AG04449 (cell line): Measurements from ENCODE around the gene IL6R.

ENCODE experiments used
- CTCF ChIA-PET: fragments of 350-600 bp; formaldehyde crosslinking; extraction: SDS; loops from one replicate; lab custom pipeline; 2021; ENCODE audit warnings: antibody characterized with exemption; lab: Yijun Ruan, JAX
- POLR2A ChIA-PET: fragments of 400-600, 350-600 bp; formaldehyde crosslinking; extraction: SDS; loops from one replicate; lab custom pipeline; 2020; ENCODE audit warnings: antibody characterized with exemption, inconsistent platforms; lab: Yijun Ruan, JAX
- DNase-seq: peaks from one replicate; pipeline ENCODE4 v3.0.0-alpha.2; 2010; ENCODE audit warnings: low read depth, low spot score
- H3K4me3 ChIP-seq: 2 replicates; pipeline ENCODE4 v1.5.1; 2011; ENCODE audit warnings: low read depth, mild to moderate bottlenecking, control low read depth, low read length
- TF ChIP-seq, protein P1 (sequence below): IDR thresholded peaks from one replicate; pipeline ENCODE4 v1.5.1; 2011; ENCODE audit warnings: mild to moderate bottlenecking, moderate library complexity, low read length, control low read depth, inconsistent platforms; ENCODE audit not compliant: insufficient read depth; ENCODE audit errors: missing control alignments

The IL6R gene

DNA sequence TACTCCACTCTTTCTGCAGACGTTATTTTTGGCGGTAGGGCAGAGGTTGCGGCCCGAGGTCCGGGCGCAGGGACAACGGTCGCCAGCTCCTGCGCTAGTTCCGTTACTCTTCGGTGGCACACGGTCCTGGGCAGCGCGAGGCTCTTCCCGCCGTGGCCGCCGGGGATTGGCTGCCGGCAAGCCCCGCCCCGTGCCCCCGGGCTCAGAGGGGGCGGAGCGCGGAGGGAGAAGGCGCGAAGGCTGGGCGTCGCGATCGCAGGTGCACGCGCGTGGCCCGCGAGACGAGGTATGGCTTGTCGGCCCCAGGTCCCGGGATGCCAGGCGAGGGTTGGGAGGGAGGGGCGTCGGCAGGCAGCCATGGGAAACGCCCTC, 97.6 kb downstream of the IL6R start:
- ChIA-PET CTCF (no interaction called here), POLR2A (no interaction called here)
- DNase-seq: no peak
- H3K4me3 ChIP-seq: no peak overlapping the region
- TF ChIP-seq, protein P1, sequence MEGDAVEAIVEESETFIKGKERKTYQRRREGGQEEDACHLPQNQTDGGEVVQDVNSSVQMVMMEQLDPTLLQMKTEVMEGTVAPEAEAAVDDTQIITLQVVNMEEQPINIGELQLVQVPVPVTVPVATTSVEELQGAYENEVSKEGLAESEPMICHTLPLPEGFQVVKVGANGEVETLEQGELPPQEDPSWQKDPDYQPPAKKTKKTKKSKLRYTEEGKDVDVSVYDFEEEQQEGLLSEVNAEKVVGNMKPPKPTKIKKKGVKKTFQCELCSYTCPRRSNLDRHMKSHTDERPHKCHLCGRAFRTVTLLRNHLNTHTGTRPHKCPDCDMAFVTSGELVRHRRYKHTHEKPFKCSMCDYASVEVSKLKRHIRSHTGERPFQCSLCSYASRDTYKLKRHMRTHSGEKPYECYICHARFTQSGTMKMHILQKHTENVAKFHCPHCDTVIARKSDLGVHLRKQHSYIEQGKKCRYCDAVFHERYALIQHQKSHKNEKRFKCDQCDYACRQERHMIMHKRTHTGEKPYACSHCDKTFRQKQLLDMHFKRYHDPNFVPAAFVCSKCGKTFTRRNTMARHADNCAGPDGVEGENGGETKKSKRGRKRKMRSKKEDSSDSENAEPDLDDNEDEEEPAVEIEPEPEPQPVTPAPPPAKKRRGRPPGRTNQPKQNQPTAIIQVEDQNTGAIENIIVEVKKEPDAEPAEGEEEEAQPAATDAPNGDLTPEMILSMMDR: no peak

DNA sequence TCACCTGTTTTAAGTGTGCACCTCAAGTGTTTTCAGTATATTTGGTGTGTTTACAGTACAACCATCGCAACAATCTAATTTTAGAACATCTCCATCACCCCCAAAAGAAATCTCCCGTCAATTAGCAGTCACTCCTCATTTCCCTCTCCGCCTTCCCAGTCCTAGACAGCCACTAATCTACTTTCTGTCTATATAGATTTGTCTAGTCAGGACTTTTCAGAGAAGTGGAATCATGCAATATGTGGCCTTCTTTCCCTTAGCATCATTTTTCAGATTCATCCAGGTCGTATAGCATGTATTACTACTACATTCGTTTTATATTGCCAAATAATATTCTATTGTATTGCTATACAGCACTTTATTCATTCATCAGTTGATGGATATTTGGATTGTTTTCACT, 98.8 kb downstream of the IL6R start:
- TF ChIP-seq, protein P1: no peak
- ChIA-PET CTCF (no interaction called here), POLR2A (no interaction called here)
- DNase-seq: no peak
- no peak overlapping the region for H3K4me3 ChIP-seq

DNA sequence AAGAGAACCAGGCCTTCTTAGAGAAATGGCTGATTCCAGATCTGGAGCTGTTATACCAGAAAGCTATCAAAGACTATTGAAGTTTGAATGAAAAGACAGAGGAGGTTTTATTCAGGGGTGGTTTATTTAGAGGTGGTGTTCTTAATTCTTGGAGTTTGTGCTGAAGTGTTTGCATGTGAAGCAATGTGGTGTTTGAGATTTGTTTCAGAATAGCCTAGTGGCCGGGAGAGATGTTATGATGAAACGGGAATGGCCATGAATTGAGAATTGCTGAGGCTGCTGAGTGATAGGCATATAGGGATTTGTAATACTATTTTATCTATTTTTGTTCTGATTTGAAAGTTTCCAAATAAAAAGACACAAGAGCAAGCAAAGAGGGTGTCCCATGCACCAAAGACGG, 107.6 kb downstream of the IL6R start:
- TF ChIP-seq, protein P1: no peak
- ChIA-PET CTCF (interaction anchor here (1.0 kb wide), 1 partner anchor 33 kb away, joined by 3 read pairs; no protein-coding TSS in a partner anchor), POLR2A (no interaction called here)
- no peak for DNase-seq
- no peak overlapping the region for H3K4me3 ChIP-seq

DNA sequence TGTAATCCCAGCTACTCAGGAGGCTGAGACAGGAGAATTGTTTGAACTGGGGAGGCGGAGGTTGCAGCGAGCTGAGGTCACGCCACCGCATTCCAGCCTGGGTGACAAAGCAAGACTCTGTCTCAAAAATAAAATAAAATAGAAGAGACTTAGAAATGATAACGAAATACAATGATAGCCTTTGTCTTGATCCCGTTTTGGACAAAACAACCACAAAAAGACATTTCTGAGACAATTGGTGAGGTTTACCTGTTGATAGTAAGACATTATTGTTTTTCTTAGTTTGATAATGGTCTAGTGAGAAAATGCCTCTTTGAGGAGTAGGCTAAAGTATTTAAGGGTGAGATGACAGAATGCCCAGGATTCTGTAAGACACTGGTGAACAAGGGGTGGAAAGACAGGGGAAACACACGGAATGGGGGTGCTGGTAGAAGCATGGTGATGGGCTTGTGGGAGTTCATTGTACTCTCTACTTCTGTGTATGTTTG, 109.0 kb downstream of the IL6R start:
- CTCF ChIA-PET: interaction anchor here (1.4 kb wide), 1 partner anchor 33 kb away, joined by 4 read pairs; no protein-coding TSS in a partner anchor
- TF ChIP-seq, protein P1: no peak
- DNase-seq: no peak
- POLR2A ChIA-PET: no interaction called here
- no peak overlapping the region for H3K4me3 ChIP-seq

DNA sequence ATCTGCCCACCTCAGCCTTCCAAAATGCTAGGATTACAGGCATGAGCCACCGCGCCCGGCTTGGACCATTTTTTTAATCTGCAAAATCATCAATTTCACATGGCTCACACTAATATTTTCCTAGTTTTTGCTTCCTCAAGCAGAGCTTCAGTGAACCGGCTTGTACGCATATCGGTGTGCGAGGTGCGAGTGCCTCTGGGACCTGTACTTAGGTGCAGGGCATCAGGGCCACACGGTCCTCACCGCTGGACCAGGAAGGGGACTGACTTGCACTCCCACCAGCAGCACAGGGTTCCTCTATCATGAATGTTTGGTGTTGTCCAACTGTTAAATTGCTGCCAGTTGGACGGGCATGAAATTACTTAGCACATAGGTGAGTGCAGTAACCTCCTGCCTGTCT, 112.5 kb downstream of the IL6R start:
- no peak overlapping the region for H3K4me3 ChIP-seq
- no peak for DNase-seq
- ChIA-PET CTCF (interaction anchor here (0.7 kb wide), 1 partner anchor 37 kb away, joined by 3 read pairs; no protein-coding TSS in a partner anchor), POLR2A (no interaction called here)
- TF ChIP-seq, protein P1: no peak
